Activated CD4-positive, alpha-beta T cell treated with anti-CD3 and anti-CD28 coated beads for 4 hours (primary cell): ENCODE measurements around the gene MAP2.
"Not testable (repeated sequence)": the region's sequence is repeated elsewhere in the genome, so short reads cannot be mapped to it uniquely, and the experiment has no call there.

Experiments
- DNase-seq, 2 donors: peaks; one replicate each; pipeline ENCODE4 v3.0.0-alpha.2; 2020

The MAP2 gene

DNA sequence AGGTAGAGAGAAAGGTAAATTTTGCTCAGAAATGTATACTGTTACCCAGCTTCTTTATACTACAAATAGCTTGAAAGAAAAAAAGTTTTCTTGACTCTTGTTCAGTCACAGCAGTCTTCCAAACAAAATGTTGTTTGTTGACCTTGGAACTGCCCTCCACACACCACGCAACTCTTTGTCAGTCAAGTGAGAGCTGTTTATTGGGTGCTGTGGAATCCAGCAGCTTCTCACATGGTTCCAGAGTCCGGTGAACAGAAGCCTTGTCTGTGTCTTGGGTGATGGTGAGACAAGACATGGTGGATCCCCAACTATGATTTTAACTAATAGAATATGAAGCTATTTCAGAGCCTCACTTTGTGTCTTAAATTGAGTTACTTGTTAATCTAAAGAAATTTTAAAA lies 112.5 kb downstream of the MAP2 start:
- DNase-seq: no peak

DNA sequence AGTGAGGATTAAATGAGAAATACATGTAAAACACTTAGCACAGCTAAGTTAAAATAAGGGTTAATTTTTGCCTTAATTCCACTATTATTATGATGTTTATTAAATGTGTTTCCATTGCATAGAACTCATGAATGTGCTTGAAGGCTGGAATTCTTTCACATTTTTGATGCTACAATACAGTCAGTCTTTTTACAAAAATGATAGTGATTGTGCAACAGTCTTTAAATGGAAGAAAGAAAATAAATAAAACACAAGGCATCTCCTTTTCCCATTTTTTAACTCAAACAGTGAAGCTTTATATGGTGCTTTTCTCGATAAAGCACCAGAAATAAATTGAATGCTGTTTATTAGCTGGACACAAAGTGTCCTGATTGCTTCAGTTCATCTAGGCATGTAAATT lies 123.9 kb downstream of the MAP2 start:
- no peak for DNase-seq

DNA sequence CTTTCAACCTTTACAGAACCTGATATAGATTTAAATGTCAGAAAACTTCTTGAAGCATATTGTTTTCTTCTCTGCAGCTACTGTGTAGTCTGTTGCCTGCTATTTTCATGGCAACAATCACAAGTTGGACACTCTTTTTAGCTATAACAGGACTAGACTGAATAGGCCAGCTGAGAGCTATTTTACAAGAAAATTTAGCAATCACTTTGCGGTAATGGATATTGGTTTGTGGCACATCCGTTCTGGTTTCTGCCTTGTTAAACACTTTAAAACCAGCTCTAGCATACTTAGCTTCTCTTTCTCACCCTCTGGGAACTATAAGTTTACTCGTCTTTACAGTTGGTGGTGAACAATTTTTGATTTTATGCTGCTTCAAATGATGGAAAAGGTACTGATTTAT lies 125.7 kb downstream of the MAP2 start:
- DNase-seq: no peak

DNA sequence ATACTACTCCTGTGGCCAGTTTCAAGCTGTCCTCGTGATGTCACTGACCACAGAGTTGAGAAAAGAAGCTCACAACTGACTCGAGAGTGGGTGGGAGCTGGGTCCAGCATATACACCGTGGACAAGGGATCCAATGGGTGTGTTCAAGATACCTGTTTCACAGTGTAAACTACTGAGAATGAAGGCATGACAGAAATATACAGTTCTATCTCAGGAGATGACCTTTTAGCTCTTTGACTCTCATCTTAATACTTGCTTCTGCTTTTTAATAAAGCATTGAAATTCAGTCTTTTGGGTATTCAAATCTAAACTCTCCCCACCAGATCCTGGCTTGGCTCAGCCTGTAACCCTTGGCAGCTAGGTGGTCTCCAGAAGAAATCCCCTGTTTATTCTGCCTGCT lies 130.1 kb downstream of the MAP2 start:
- DNase-seq: no peak

DNA sequence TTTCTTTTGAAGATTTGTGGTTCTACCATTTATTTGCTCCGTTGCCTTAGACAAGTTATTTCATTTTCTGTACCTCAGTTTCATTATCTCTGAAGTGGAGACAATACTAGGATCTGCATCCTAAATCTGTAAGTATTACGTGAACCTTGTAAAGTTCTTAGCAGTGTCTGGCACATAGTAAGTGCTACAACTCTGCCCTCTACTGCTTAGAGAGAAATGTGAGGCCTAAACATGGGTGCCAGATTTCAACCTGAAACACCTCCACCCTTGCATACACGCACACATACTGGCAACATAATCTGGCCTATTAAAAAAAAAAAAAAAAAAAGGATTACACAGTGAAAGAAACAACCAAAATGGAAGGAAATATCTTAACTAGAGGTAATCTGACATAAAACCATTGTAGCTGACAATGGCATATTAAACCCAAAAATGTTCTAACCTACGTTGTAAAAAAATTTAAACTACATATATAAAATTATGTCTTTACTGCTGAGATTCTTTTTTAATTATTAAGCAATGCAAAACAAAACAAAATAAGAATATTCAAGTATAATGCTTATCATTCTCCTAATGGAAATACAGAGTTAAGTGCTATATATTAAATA lies 132.6 kb downstream of the MAP2 start:
- DNase-seq: no peak

DNA sequence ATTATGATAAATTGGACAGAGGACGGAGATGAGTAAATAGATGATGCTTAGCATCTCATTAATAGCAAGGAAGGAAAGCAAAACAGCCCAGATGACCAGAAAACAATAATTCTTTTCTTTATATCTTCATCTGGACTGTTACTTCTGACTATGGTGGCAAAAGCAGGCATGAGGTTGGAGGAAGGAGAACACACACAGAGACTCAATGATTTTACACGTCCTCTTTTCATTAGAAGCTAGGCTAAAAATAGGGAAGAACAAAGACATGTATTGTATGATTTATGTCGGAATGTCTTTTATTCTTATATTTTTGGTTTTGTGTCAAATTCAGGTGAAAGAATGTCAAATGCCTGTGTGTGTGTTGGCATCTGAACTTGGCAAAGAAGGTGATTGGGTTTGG lies 137.1 kb downstream of the MAP2 start:
- DNase-seq: no peak

DNA sequence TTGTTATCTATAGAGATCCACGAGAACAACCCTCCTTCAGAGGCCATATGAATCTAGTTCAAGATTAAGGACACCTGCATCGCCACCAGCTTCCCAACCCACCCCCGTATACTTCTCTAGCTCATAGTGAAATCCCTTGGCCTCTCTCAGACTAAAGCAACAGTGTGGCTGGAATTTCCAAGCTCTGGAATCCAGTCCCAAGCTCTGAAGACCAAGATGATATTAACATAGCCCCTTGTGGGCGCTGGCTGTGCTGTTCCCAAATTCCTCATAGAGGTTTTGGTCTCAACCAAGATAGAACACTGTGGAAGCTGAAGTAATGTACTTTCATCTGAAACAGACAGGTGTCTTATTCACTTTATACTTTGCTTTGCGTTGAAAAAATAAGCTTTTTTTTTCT lies 139.6 kb downstream of the MAP2 start:
- no peak for DNase-seq

DNA sequence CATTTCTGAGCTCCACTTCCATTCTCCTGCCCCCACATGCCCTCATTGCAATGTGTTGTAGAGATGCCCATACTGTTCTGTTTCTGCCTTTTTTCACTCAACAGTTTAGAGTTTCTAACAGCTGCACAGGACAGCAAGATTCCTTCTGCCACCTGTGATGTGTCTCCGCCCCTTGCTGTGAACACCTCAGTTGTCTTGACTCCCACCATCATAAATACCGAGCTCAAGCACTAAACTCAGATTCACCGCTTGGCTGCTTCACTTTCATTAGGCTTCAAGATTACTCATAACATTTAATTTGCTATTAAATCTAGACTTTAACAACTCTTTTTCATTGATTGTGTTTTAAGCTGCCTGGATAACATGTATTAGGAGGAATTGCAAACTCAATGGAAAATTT lies 141.0 kb downstream of the MAP2 start:
- no peak for DNase-seq

DNA sequence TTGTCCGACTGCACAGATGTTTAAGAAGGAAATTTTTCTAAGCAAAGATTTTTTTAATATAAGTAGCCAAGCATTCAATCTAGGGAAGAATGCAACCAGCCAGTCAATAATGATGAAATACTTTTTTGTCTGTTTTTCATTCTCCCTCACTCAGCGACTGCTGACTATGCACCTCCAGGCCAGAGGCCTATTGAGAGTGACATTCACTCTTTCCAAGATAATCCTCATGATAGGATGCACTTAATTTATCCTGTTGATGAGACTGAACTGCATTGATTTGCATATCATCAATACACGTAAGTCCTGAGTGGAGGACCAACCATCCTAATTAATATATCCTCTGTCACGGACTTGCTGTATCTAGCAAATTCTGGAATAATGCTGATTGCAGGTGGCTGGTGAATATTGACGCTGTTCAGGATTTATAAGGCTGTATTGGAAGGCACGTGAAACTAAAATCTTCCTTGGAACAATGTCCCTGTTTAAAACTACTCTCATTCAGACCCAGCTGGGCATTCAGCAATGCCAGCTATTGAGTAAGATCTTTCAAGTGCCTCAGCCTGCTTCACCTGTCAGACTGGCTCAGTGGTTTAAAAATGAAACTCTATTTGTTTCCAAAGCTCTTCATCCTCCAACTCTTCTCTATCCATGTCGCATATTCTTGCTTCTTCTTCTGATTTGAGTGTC lies 142.2 kb downstream of the MAP2 start:
- DNase-seq: no peak

DNA sequence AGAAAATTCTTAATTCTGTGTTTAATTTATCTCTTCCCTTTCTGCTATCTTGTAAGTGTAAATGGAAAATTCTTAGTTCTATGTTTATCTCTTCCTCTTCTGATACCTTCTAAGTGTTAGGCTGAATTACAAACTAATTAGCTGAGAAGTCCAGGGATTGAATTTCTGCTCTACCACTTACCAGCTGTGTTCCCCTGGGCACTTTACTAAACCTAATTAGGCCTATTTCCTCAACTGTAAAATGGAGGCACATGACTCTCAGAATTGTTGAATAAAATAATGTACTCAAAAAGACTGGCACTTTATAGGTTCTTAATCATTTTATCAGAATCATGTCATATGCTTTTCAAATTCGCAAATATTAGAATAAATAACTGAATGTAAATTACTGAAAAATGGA lies 146.3 kb downstream of the MAP2 start:
- no peak for DNase-seq

DNA sequence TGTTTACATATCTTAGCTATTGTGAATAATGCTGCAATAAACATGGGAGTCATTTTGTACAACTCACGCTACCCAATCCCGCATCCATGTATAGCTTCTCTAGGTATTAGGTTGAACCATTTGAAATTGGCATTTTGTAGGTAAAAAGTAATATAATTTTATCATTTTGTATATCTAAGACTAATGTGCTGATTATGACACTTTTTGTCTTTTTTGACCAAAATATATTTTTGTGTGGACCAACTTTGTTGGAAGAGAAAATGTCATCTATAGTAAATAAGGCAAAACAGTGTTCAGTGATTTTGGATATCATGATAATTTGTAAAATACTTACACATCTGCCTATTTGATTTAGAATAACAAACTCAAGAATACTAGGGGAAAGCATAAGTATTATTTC lies 150.7 kb downstream of the MAP2 start:
- no peak for DNase-seq

DNA sequence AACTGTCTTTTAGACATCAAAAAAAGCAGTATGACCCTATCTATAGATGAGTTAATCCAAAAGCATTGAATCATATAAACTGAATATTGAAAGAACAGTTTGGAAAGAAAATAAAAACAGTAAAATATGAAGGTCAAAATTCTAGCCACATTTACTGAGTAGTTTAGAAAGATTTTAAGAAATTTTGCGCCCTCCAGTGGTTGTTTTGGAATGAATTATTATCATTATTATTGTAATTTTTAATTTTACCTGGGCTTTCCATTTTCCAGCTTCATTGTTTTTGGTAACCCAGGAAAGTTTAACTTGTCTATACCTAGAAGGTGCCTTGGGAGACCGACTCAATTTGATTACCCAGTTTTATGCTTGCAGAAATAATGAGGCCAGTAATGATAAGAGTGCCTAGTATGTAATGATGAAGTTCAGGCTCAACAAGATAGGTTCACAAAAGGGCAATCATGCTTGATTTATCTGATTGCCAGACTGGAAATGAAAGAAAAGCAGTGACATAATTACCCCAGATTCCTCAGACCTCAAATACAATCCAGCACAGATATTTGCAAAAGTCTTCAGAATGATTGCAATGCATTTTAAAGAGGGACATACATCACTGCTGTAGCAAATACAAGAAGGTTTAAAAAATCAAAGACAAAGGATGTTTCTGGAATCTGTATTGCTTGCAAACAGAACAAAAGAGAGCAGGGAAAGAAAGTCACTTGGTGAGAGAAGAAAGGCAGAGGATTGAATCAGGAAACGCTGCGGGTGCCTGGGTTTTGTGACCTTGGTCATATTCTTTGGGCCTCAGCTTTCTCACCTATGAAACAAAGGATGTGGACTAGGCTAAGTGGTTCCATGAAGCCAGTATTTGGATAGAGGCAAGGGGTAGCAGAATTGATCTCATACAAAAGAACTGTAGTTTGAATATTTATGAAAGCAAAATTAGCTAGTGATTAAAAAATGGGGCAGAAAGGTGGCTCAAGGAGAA lies 153.8 kb downstream of the MAP2 start:
- no peak for DNase-seq

DNA sequence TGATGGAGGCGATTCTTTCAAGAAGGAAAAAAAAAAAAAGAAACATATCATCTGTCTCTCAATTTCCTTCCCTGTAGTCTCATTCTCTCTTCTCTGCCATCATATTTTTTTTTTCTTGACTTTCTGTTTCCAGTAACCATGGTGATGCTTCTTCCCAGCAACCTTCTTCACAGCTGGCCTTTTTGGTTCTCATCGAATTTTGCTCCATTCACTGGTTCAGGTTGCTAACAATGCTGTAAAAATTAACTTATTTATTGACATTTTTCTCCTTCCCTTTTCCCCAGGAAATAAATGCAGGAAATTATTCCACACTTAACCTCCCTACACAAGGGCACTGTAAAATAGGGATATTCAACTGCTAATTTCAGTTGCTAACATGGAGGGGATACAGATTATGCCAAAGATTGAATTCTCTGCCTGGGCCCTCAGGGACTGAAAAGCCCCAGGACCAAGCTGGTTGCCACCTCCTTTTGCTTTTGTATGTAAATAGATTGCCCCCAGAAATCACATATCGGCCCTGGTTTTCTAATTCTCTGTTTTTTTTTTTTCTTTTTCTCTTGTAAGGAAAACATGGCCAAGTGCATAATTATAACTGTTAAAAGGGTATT lies 154.7 kb downstream of the MAP2 start:
- DNase-seq: no peak

DNA sequence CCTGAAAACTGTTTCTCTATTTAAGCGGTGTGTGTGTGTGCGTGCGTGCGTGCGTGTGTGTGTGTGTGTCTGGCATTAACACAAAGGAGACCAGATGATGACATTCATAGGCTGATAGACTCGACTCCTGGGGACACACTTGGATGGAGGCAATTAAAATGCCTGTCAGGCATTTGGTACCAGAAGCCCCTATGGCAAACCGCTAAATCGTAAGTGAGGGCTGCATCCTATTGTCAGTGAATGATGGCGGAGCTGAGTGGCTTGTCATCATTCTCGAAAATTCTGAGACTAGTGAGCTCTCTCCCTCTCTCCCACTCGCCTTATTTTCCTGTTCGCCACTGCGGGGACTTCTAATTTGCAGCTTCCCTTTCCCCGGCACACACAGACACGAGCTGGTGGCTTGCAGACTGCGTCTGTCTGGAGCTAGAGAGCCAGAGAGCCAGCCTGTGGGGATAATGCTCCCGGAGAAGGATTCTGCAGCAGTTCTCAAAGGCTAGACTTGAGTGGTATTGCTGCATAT lies 155.4 kb downstream of the MAP2 start:
- no peak for DNase-seq

DNA sequence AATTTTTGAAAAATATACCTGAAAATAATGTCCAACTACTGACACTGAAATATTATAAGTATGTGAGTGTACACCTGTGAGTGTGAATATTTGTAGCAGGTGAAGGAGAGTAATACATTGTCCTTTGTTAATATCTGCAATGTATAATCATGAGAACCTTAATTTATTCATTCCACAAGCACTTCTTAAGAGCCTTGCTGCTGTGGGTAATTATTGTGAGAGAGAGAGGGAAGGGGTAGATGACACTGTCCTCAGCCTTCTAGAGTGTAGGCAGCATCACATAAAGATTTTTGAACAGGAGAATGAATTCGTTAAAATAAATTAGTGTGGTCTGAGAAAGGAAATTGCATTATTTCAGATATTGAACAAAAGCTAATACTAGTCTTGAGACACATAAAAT lies 157.2 kb downstream of the MAP2 start:
- no peak for DNase-seq

DNA sequence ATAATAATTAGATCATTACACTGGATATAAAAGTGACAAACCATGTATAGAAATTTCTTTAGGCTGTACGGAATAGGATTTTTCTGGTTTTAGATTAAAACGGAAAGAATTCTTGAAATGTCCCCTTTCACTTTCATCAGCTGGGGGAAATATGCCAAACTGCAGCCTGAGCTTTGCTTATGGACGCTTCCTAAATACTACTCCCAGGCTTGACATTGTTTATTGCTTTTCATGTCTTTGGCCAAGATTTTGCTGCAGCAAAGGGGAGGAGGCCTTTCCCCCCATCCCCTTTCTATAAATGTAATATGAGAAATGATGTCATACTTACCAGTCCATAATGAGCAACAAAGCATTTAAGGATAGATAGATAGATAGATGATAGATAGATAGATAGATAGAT lies 158.4 kb downstream of the MAP2 start:
- no peak for DNase-seq

DNA sequence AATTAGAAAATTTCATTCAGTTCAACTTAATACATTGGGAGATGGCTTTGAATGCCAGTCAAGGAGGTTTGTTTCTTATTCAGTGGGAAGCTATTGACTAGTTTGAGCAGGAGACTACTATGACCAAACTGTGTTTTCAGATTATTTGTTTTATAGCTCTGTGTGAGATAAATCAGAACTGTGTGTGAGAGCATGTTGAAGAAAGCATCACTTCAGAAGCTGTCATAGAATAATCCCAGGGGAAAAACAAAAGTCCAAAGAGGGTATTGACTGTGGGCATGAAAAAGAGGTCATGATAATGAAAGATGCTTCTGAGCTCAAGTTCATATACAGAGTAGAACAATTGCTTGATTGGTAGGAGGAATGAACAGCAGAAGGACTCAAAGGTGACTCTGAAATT lies 160.6 kb downstream of the MAP2 start:
- DNase-seq: no peak

DNA sequence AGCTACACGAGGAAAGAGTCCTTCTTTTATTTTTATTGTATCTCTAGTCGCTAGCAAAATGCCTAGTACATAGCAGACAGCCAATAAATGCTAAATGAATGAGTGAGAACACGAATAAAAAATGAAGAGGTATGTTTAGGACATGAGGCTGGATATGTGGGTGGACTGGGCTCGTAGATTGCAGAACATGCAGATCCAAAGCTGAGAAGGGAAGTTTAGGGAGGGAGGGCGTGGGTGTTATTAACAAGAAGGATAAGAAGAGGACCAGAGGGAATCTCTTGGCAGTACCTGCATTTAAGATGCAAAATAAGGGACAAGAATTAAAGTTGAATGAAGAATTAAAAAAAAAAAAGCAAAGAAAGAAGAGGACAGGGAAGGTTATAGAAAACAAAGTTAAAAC lies 161.1 kb downstream of the MAP2 start:
- no peak for DNase-seq

DNA sequence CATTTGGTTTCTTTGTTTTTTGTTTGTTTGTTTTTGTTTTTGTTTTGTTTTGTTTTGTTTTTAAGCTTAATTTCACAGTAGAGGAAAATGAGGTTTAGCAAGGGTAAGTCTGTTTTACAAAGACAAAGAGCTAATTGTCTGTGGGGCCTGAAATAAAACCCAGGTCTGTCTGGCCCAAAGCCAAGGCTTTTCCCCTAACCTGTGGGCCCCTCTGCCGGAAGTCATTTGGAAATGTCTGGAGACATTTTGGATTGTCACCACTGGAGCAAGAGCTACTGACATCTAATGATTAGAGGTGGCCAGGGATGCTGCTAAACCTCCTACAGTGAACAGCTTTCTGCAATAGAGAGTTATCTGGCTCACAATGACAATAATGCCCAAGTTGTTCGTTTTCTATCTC lies 167.2 kb downstream of the MAP2 start:
- DNase-seq: no peak

DNA sequence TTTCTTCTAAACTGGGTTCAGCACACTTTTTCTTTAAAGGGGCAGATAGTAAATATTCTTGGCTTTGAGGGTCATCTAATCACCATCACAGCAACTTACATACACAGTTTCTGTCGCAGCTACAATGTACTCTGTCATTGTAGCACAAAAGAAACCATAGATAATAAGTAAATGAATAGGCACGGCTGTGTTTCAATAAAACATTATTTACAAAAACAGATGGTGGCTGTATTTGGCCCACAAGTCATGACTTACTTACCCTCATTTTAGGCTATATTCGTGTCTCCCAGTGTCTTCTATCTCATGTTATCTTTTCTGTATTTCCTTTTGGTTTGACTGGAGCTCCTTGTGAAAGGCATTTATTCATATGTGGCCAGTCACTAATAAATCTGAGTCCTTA lies 168.3 kb downstream of the MAP2 start:
- no peak for DNase-seq

DNA sequence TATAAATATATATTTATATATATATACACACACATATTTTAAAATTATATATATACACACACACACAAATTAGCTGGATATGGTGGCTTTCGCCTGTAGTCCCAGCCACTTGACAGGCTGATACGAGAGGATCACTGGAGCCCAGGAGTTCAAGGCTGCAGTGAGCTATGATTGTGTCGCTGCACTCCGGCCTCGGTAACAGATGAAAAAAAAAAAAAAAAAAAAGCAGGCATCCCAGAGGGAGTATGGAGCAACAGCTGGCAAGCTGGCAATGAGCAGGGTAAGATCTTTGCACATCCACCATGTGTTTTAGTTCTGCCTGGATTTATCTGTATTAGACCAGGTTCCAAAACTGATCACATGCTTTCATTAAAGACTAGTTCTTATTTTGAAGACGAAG lies 170.1 kb downstream of the MAP2 start:
- DNase-seq: no peak

DNA sequence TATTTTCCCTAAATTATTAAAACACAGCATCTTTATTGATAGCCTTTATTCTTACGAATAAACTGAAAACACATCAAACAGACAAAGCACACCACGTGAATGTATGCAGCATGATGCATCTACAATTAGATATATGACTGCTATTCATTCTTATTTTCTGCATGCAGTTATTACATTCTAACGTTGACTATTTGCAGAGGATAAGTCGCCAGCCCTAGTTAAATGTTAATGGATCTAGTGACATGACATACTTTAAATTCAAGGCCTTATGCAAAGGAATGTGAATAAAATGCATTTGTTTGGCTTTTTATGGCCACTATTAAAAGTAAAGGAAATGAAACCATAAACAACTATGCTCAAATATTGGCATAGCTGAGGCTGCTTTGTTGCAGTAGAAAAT lies 172.4 kb downstream of the MAP2 start:
- no peak for DNase-seq

DNA sequence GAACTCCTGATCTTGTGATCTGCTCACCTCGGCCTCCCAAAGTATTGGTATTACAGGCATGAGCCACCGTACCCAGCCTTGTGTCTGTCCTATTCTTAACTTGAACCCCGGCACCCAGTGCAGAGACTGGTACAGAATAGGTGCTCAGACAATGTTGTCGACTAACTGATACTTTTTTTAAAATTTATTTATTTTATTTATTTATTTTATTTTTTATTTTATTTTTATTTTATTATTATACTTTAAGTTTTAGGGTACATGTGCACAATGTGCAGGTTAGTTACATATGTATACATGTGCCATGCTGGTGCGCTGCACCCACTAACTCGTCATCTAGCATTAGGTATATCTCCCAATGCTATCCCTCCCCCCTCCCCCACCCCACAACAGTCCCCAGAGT lies 174.4 kb downstream of the MAP2 start:
- DNase-seq: not testable (repeated sequence)
